Transverse colon (tissue), 4 donors: ENCODE results near the gene HFM1.

ENCODE experiments used
- EP300 ChIP-seq: sonication (generic); formaldehyde crosslinking; IDR thresholded peaks from one replicate; pipeline ENCODE4 v1.6.1; 2017; ENCODE audit warnings: antibody characterized with exemption, low read depth
- POLR2A ChIP-seq: fragments of 450-650 bp; IDR thresholded peaks from one replicate; pipeline ENCODE4 v1.6.1; 2016; ENCODE audit warnings: antibody characterized with exemption, mild to moderate bottlenecking, moderate library complexity
- POLR2AphosphoS5 ChIP-seq, 3 donors: sonication (generic); formaldehyde crosslinking; IDR thresholded peaks; one replicate each; pipeline ENCODE4 v1.6.1; 2016; ENCODE audit warnings: antibody characterized with exemption in 3 of 3
- TF ChIP-seq, protein P1 (sequence below), 5 experiments: fragments of 200-600 bp in 3 of 5; fragments of 450-650 bp in 2 of 5; sonication (generic) in 3 of 5; IDR thresholded peaks; 1 replicate in 2 of 5; 2 replicates in 3 of 5; pipeline ENCODE4 v1.5.1; 2016 to 2017; ENCODE audit warnings: antibody characterized with exemption in 5 of 5, inconsistent platforms in 3 of 5, mild to moderate bottlenecking in 2 of 5, moderate library complexity in 1 of 5

- TF ChIP-seq, protein P1, sequence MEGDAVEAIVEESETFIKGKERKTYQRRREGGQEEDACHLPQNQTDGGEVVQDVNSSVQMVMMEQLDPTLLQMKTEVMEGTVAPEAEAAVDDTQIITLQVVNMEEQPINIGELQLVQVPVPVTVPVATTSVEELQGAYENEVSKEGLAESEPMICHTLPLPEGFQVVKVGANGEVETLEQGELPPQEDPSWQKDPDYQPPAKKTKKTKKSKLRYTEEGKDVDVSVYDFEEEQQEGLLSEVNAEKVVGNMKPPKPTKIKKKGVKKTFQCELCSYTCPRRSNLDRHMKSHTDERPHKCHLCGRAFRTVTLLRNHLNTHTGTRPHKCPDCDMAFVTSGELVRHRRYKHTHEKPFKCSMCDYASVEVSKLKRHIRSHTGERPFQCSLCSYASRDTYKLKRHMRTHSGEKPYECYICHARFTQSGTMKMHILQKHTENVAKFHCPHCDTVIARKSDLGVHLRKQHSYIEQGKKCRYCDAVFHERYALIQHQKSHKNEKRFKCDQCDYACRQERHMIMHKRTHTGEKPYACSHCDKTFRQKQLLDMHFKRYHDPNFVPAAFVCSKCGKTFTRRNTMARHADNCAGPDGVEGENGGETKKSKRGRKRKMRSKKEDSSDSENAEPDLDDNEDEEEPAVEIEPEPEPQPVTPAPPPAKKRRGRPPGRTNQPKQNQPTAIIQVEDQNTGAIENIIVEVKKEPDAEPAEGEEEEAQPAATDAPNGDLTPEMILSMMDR (IDR thresholded peaks at IDR 0.05) = no peak
- no peak for TF ChIP-seq POLR2A
- TF ChIP-seq POLR2AphosphoS5 (IDR thresholded peaks at IDR 0.05) = no peak
- TF ChIP-seq EP300 = no peak
These were observed 66.1 kb downstream of the HFM1 start for GRCh38 chr1:91338501-91338900.
